CD4-positive, alpha-beta T cell (primary cell): Measurements from ENCODE around the gene MTX3. TPM values are rescaled to one million over a fixed set of nuclear protein-coding genes. Genes with fewer than 3 reads are reported as not detected.

ENCODE experiments used
- ATAC-seq: fragments of 200-7000 bp; cut with Tn5 transposase; one replicate; pipeline ENCODE4 v1.10.0; 2022; ENCODE audit warnings: mild to moderate bottlenecking; ENCODE audit not compliant: poor library complexity
- CTCF ChIA-PET: fragments of 350-600 bp; sonication (Branson Sonifier 250); formaldehyde crosslinking; loops from one replicate; lab custom pipeline; 2021; ENCODE audit warnings: antibody characterized with exemption, inconsistent platforms; lab: Charles Lee
- POLR2A ChIA-PET: fragments of 350-600 bp; sonication (Branson Sonifier 250); formaldehyde crosslinking; loops from one replicate; lab custom pipeline; 2021; ENCODE audit warnings: antibody characterized with exemption, inconsistent platforms; lab: Charles Lee
- DNase-seq, 14 experiments: peaks; one replicate each; pipeline ENCODE4 v3.0.0-alpha.2; 2013 to 2020; ENCODE audit warnings: mixed read lengths in 2 of 14
- H3K27ac ChIP-seq, 2 donors: one replicate each; pipeline versions ENCODE4 v1.5.1 to v1.7.0; 2013; ENCODE audit warnings: low read length in 2 of 2, low read depth in 1 of 2, mild to moderate bottlenecking in 1 of 2
- H3K27me3 ChIP-seq, 2 experiments: 1 replicate in 1 of 2; 2 replicates in 1 of 2; pipeline versions ENCODE4 v1.6.1 to v1.7.0; 2013; ENCODE audit warnings: low read length in 2 of 2, control low read depth in 1 of 2, mild to moderate bottlenecking in 1 of 2, moderate library complexity in 1 of 2; ENCODE audit not compliant: insufficient read depth in 2 of 2, control insufficient read depth in 1 of 2
- H3K36me3 ChIP-seq: one replicate; pipeline ENCODE4 v1.6.1; 2013; ENCODE audit warnings: low read length, control low read depth; ENCODE audit not compliant: insufficient read depth
- H3K4me1 ChIP-seq: one replicate; pipeline ENCODE4 v1.6.1; 2013; ENCODE audit warnings: low read length, control low read depth; ENCODE audit not compliant: insufficient read depth
- H3K4me3 ChIP-seq: one replicate; pipeline ENCODE4 v1.5.1; 2013; ENCODE audit warnings: mild to moderate bottlenecking, low read length, moderate library complexity
- H3K9me3 ChIP-seq, 2 experiments: 1 replicate in 1 of 2; 2 replicates in 1 of 2; pipeline versions ENCODE4 v1.6.1 to v1.7.0; 2013; ENCODE audit warnings: low read length in 2 of 2, mild to moderate bottlenecking in 2 of 2, control low read depth in 1 of 2, moderate library complexity in 1 of 2; ENCODE audit not compliant: control insufficient read depth in 1 of 2, insufficient read depth in 1 of 2
- H3K27ac Mint-ChIP-seq: one replicate; pipeline ENCODE4 v1.8.0; 2020; ENCODE audit warnings: mixed read lengths
- H3K27me3 Mint-ChIP-seq: one replicate; pipeline ENCODE4 v1.8.0; 2021; ENCODE audit warnings: mixed read lengths
- H3K36me3 Mint-ChIP-seq: one replicate; pipeline ENCODE4 v1.8.0; 2021; ENCODE audit warnings: low read depth, mixed read lengths
- H3K4me1 Mint-ChIP-seq: one replicate; pipeline ENCODE4 v1.8.0; 2021; ENCODE audit warnings: low read depth, mixed read lengths
- H3K4me3 Mint-ChIP-seq: one replicate; pipeline ENCODE4 v1.8.0; 2020; ENCODE audit warnings: mild to moderate bottlenecking, mixed read lengths
- H3K9me3 Mint-ChIP-seq: one replicate; pipeline ENCODE4 v1.8.0; 2020; ENCODE audit warnings: mixed read lengths
- intact Hi-C, 2 experiments: fragments of 100-400 bp; cut with DNase I in 1 of 2; cut with micrococcal nuclease in 1 of 2; formaldehyde crosslinking; loops; one replicate each; pipeline versions ENCODE4 v1.15.1 to v1.9.0; 2023 to 2025; cut with DNase I, micrococcal nuclease
- total RNA-seq, 174 experiments: library from RNA in 2 of 174; stranded (reverse) in 2 of 174; gene quantifications; one replicate each; pipeline ENCODE4 v1.2.3 and lab custom pipeline; 2021 to 2026
- TF ChIP-seq, protein P1 (sequence below): fragments of 200-600 bp; IDR thresholded peaks from one replicate; pipeline ENCODE4 v1.8.0; 2022; ENCODE audit warnings: antibody characterized with exemption, mild to moderate bottlenecking

Gene MTX3
- total RNA-seq, 2 experiments from 2014 or later, result 25.6 to 26.5 TPM

DNA sequence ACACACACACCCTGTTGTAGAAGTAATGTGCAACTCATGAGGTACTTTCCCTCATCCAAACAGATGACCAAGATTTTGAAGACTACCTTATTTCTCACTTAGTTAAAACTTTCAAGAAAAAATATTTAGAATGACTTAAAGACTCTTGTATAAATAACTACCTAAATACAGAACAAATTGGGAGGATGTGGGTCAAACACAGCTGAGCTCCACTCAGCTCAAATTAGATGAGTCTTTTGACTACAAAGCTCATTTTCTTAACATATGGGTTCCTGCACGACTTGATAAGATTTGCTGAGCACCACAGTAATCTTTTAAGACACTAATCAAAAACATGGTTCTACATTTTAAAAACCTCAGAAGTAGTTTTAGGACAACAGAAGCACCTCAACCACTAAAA, 8.9 kb downstream of the MTX3 start:
- intact Hi-C loops, result loop anchor here in 1 of 2 experiments (10.0 kb wide), 1 partner anchor 467 kb away; the partner anchor contains the start of gene HOMER1
- Mint-ChIP-seq H3K4me1 (peaks cover 29% of the 10 kb centered on the region), H3K27me3 (no peaks in the 10 kb centered on the region), H3K36me3 (peaks cover 91% of the 10 kb centered on the region), H3K27ac (peak overlapping the region; percentile 73), H3K4me3 (peak overlapping the region; percentile 3), H3K9me3 (no peaks in the 10 kb centered on the region)
- H3K27ac ChIP-seq, result no peak overlapping the region
- DNase-seq, result no peak
- H3K4me1 ChIP-seq, result peaks cover 5% of the 10 kb centered on the region
- H3K9me3 ChIP-seq, result no peaks in the 10 kb centered on the region
- ATAC-seq, result no peak
- TF ChIP-seq, protein P1, sequence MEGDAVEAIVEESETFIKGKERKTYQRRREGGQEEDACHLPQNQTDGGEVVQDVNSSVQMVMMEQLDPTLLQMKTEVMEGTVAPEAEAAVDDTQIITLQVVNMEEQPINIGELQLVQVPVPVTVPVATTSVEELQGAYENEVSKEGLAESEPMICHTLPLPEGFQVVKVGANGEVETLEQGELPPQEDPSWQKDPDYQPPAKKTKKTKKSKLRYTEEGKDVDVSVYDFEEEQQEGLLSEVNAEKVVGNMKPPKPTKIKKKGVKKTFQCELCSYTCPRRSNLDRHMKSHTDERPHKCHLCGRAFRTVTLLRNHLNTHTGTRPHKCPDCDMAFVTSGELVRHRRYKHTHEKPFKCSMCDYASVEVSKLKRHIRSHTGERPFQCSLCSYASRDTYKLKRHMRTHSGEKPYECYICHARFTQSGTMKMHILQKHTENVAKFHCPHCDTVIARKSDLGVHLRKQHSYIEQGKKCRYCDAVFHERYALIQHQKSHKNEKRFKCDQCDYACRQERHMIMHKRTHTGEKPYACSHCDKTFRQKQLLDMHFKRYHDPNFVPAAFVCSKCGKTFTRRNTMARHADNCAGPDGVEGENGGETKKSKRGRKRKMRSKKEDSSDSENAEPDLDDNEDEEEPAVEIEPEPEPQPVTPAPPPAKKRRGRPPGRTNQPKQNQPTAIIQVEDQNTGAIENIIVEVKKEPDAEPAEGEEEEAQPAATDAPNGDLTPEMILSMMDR, result no peak
- ChIA-PET CTCF (no interaction called here), POLR2A (interaction anchor here (2.7 kb wide), 1 partner anchor 9 kb away, joined by 22 read pairs; the partner anchor contains the start of gene MTX3)
- peaks cover 55% of the 10 kb centered on the region for H3K36me3 ChIP-seq
- no peak overlapping the region for H3K4me3 ChIP-seq
- no peaks in the 10 kb centered on the region for H3K27me3 ChIP-seq

DNA sequence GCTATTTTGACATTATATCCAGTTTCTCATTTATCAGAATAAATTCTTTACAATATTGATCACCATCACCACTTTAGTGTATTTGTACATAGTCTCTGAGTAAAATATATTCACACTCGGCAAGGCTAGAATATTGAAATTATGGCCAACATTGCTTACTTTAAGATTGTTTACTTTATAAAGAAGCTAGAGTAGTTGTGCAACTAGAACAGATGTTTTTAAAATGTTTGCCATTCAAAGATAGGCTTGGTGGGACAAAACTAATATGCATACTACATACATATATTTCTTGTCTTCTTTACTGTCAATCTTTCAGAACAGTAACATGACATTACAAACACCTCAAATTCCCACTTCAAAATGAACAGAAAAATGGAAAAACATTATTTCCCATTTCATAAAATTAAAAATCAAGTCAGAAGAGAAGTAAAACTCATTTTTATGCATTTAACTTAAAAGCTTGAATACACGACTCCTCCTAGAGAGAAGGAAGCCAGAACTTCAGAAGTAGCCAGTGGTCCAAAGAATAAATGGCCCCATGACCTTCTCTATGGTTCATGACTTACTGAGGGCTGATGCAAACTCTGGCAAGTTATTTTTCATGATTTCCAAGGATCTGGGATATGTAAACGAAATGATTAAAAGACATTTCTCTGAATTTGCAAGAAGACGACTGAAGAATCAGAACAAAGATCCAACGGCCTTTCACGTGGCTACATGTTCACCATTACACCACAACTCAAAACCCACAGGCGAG, 14.1 kb downstream of the MTX3 start:
- TF ChIP-seq, protein P1, result no peak
- intact Hi-C loops, result no loop called here
- H3K4me1 ChIP-seq, result peaks cover 5% of the 10 kb centered on the region
- no peaks in the 10 kb centered on the region for H3K27me3 Mint-ChIP-seq
- peaks cover 64% of the 10 kb centered on the region for H3K36me3 Mint-ChIP-seq
- H3K27me3 ChIP-seq, result no peaks in the 10 kb centered on the region
- no peak overlapping the region for H3K27ac Mint-ChIP-seq
- no peak overlapping the region for H3K27ac ChIP-seq
- ChIA-PET CTCF (no interaction called here), POLR2A (interaction anchor here (0.6 kb wide), 1 partner anchor 9 kb away, joined by 4 read pairs; no protein-coding TSS in a partner anchor)
- H3K4me3 Mint-ChIP-seq, result no peak overlapping the region
- H3K36me3 ChIP-seq, result peaks cover 17% of the 10 kb centered on the region
- DNase-seq, result no peak
- peaks cover 18% of the 10 kb centered on the region for H3K4me1 Mint-ChIP-seq
- no peak for ATAC-seq
- no peaks in the 10 kb centered on the region for H3K9me3 ChIP-seq
- no peak overlapping the region for H3K4me3 ChIP-seq
- H3K9me3 Mint-ChIP-seq, result no peaks in the 10 kb centered on the region

DNA sequence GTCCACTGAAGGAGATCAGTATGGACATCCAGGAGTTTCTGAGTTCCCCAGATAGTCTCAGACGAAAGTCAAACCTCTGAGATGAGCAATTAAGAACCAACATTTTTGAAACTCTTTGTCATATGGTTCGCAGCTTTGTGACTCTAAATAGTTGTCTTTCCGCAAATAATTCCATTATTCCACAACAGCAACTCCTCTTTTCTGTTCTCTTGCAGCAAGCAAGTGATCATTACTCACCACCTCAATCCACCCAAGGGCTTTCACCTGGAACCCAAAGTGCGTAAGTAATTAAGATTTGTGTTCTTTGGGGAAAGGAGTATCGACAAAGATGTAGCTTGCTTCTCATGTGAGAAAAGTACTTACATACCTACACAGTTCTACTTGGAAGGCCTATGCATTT, 15.6 kb downstream of the MTX3 start:
- DNase-seq (no peak), ATAC-seq (no peak)
- H3K4me3 ChIP-seq, result no peak overlapping the region
- H3K27me3 ChIP-seq, result peaks cover 0 to 2% of the 10 kb centered on the region in 2 experiments
- POLR2A ChIA-PET, result no interaction called here
- intact Hi-C loops, result no loop called here
- CTCF ChIA-PET, result no interaction called here
- Mint-ChIP-seq H3K27me3 (peaks cover 7% of the 10 kb centered on the region), H3K4me1 (peaks cover 4% of the 10 kb centered on the region), H3K4me3 (no peak overlapping the region), H3K9me3 (no peaks in the 10 kb centered on the region), H3K27ac (no peak overlapping the region), H3K36me3 (peaks cover 51% of the 10 kb centered on the region)
- no peak overlapping the region for H3K27ac ChIP-seq
- H3K36me3 ChIP-seq, result peaks cover 17% of the 10 kb centered on the region
- TF ChIP-seq, protein P1, result no peak
- no peaks in the 10 kb centered on the region for H3K4me1 ChIP-seq
- no peaks in the 10 kb centered on the region for H3K9me3 ChIP-seq
